SK-N-SH (cell line): ENCODE results near the gene TRIP6.

Source experiments
- JUND ChIP-seq: IDR thresholded peaks from 2 replicates; pipeline ENCODE4 v1.4.0; 2012
- MAX ChIP-seq: IDR thresholded peaks from 2 replicates; pipeline ENCODE4 v1.4.0; 2012; ENCODE audit warnings: low read depth
- RCOR1 ChIP-seq: fragments of 150-350 bp; IDR thresholded peaks from 2 replicates; pipeline ENCODE4 v1.6.1; 2017; ENCODE audit warnings: antibody characterized with exemption, low read length
- TAF1 ChIP-seq: IDR thresholded peaks from 2 replicates; pipeline ENCODE4 v1.6.1; 2012; ENCODE audit warnings: low read depth, mild to moderate bottlenecking, low read length, moderate library complexity, borderline replicate concordance
- TF ChIP-seq, protein P1 (sequence below): fragments of 200-600 bp; sonication (generic); IDR thresholded peaks from 2 replicates; pipeline ENCODE4 v1.6.1; 2017; ENCODE audit warnings: antibody characterized with exemption, mild to moderate bottlenecking, moderate library complexity
- TF ChIP-seq, protein P2 (sequence below): fragments of 150-350 bp; IDR thresholded peaks from 2 replicates; pipeline ENCODE4 v1.6.1; 2017; ENCODE audit warnings: antibody characterized with exemption, low read length, low read depth, borderline replicate concordance

GRCh38 chr7:100823534-100823933 lies 43.7 kb upstream of the TRIP6 start:
- TF ChIP-seq RCOR1 (no peak), JUND (no peak), MAX (no peak), TAF1 (no peak)
- TF ChIP-seq, protein P1, sequence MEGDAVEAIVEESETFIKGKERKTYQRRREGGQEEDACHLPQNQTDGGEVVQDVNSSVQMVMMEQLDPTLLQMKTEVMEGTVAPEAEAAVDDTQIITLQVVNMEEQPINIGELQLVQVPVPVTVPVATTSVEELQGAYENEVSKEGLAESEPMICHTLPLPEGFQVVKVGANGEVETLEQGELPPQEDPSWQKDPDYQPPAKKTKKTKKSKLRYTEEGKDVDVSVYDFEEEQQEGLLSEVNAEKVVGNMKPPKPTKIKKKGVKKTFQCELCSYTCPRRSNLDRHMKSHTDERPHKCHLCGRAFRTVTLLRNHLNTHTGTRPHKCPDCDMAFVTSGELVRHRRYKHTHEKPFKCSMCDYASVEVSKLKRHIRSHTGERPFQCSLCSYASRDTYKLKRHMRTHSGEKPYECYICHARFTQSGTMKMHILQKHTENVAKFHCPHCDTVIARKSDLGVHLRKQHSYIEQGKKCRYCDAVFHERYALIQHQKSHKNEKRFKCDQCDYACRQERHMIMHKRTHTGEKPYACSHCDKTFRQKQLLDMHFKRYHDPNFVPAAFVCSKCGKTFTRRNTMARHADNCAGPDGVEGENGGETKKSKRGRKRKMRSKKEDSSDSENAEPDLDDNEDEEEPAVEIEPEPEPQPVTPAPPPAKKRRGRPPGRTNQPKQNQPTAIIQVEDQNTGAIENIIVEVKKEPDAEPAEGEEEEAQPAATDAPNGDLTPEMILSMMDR: no peak
- TF ChIP-seq, protein P2, sequence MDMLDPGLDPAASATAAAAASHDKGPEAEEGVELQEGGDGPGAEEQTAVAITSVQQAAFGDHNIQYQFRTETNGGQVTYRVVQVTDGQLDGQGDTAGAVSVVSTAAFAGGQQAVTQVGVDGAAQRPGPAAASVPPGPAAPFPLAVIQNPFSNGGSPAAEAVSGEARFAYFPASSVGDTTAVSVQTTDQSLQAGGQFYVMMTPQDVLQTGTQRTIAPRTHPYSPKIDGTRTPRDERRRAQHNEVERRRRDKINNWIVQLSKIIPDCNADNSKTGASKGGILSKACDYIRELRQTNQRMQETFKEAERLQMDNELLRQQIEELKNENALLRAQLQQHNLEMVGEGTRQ: no peak
